Inferior parietal cortex (tissue), 1 donor: ENCODE results near the gene THRA.
"Not testable (repeated sequence)": the region's sequence is repeated elsewhere in the genome, so short reads cannot be mapped to it uniquely, and the experiment has no call there.

Experiments used
- DNase-seq: peaks from one replicate; pipeline ENCODE4 v3.0.0-alpha.2; 2016; ENCODE audit errors: extremely low spot score

THRA gene

GRCh38 chr17:40113110-40113906, 50.5 kb downstream of the THRA start:
- peak; percentile 99 for DNase-seq

- no peak for DNase-seq
These were observed 51.1 kb downstream of the THRA start for GRCh38 chr17:40113907-40114245.

GRCh38 chr17:40115101-40115436, 52.3 kb downstream of the THRA start:
- DNase-seq, result no peak

GRCh38 chr17:40121181-40122135, 58.7 kb downstream of the THRA start, which contains the start of gene MSL1:
TSS of gene MSL1 (plus strand) at chr17:40121971. CDS start at chr17:40122613, 642 bp downstream.
- peak; percentile 84 for DNase-seq

- no peak for DNase-seq
These were observed 59.6 kb downstream of the THRA start for GRCh38 chr17:40122136-40122998.

- DNase-seq, result no peak
These were observed 60.4 kb downstream of the THRA start for GRCh38 chr17:40122999-40123810.

GRCh38 chr17:40123811-40124114, 61.0 kb downstream of the THRA start:
- DNase-seq, result no peak

- no peak for DNase-seq
These were observed 61.7 kb downstream of the THRA start for GRCh38 chr17:40124279-40125141.

GRCh38 chr17:40129498-40129897, 66.7 kb downstream of the THRA start:
- DNase-seq, result no peak

- DNase-seq, result no peak
These were observed 67.7 kb downstream of the THRA start for GRCh38 chr17:40130352-40131042.

GRCh38 chr17:40134184-40134583, 71.4 kb downstream of the THRA start:
- DNase-seq, result no peak

- no peak for DNase-seq
These were observed 73.1 kb downstream of the THRA start for GRCh38 chr17:40135817-40136216.

- no peak for DNase-seq
These were observed 76.8 kb downstream of the THRA start for GRCh38 chr17:40139566-40140058.

GRCh38 chr17:40143166-40143565, 80.4 kb downstream of the THRA start:
- not testable (repeated sequence) for DNase-seq
